NCI-H748 (cell line): Measurements from ENCODE around the gene MLST8.

Experiments used
- DNase-seq: peaks from one replicate; lab custom pipeline; 2025; ENCODE audit not compliant: unreplicated experiment; lab: John Stamatoyannopoulos, UW

MLST8 gene, protein sequence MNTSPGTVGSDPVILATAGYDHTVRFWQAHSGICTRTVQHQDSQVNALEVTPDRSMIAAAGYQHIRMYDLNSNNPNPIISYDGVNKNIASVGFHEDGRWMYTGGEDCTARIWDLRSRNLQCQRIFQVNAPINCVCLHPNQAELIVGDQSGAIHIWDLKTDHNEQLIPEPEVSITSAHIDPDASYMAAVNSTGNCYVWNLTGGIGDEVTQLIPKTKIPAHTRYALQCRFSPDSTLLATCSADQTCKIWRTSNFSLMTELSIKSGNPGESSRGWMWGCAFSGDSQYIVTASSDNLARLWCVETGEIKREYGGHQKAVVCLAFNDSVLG

DNA sequence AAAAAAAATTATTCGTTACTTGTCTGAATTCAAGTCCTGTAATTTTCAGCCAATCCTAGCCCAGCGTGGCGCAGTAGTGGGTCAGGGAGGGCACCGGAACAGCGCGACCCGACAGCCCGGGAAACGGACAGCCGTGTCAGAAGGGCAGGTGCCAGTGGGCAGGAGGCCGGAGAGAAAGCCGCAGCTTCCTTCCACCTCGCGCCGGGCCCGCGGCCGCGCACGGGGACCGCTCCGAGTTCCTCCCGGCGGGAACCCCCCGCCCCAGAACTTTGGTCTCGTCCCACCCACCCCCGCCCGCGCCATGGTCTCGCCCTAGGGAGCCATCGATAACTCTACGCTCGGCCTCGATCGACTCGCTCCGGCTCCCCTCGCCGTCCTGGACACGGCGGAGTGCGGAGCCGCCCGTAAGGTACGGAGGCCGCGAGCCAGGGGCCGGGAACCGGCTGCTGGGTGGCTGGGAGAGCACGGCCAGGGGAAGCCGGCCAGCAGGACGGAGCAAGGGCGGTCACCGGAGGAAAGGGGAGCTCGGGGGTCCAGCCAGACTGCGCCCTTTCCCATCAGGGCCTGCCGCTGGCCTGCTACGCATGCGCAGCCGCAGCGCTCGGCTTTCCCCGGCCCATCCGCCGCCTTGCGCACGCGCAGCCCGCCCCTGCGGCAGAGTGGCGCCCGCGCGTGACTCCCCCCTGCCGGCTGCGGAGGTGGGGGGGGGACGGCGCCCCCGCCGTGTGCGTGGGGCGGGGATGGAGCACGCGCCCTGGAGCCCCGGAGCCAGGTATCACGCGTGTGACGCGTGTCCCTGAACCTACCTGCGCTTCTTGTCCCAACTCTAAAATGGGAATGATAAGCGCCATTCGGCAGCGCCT, at the start of gene MLST8:
MLST8 (plus strand) TSS at position 351 of the 863 bp plus-strand sequence. CDS start 632 bp downstream, outside the sequence.
- DNase-seq, result peak; percentile 78

GRCh38 chr16:2155977-2156848, 49.0 kb upstream of the MLST8 start:
- DNase-seq, result no peak

DNA sequence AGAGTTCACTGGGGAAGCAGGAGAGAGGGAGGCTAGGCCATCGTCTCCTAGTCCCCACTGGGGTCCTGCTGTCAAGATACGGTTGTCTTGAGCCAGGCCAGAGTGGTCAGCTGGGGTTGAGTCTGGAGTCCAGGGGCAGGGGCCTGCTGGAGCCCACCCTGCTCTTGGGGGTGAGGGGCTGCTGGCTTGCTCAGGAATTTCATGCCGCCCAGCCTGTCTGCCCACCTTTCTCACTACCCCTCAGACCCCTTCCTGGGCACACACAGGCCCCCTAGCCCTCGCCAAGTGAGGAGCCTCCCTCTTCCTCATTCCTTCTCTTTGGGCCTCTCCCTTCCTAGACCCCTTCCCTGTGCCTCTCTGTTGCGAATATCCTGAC, 48.4 kb upstream of the MLST8 start:
- DNase-seq, result no peak

- no peak for DNase-seq
Observed at GRCh38 chr16:2157480-2158261, 47.6 kb upstream of the MLST8 start.

DNA sequence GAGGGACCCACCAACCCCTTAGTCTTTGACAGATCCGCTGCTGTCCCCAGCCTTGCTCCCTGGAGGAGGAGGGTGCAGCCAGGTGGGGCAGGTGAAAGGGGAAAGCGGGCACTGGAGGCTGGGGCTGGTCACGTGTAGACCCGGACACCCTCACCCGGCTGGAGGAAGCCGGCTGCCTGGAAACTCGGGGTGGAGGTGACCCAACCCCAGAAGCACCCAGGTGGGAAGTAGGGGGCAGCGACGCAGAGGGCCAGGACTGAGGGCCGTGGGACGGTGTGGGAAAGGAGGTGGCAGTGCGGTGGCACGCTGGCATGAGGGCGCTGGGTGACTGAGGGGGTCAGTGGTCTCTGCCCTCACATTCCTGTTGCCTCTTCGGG, 47.0 kb upstream of the MLST8 start:
- no peak for DNase-seq

DNA sequence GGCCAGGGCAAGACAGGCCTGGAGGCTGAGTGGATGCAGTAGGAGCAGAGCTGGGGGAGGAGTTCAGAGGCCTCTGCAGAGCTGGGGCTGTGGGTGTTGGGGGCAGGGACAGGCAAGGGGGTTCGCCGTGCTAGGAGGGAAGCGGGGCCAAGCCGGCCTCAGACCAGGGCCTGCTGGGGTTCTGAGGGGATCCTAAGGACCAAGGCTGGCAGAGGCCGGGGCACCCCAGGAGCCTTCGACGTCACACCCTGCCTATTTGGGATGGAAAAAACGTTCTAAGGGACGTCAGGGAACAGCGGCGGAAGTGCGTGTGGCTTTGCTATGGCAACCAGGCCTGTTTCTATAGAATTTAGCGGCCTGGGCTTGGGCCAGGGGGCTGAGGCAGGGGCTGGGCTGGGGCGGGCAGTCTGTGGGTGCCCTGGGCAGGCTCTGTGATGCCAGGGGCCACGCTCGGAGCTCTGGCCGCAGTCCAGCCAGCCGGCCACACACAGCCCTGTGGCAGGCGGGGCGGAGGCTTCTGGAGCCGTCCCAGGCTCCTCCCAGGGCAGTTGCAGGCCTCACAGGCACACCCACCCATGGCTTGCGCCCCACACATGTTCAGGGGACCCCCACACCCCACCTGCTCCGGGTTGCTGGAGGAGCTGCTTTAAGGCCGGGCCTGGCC, 45.9 kb upstream of the MLST8 start:
- DNase-seq, result no peak

- no peak for DNase-seq
Observed at GRCh38 chr16:2160915-2161551, 44.2 kb upstream of the MLST8 start.

- DNase-seq, result no peak
Observed at GRCh38 chr16:2161911-2162310, 43.3 kb upstream of the MLST8 start.

DNA sequence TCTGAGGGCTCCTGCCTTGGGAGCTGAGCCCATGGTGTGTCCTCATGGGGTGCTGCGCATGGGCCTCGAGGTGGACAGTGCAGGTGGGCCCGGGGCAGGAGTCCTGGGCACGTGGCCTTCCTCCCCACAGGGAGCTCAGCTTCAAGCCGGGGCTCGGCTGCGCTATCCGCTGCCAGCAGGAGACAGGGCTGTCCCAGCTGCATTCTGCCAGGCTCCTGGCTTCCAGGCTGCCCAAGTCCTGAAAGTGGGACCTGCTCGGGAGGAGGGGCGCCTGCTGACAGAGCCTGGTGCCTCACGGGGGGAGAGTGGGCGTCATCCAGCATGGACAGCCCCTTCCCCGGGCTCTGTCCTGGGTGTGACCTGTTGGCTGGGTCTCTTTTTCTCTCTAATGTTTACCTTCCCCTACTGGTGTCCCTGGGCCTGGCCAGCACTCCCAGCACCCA, 42.6 kb upstream of the MLST8 start:
- no peak for DNase-seq

- no peak for DNase-seq
Observed at GRCh38 chr16:2163211-2163881, 41.9 kb upstream of the MLST8 start.

GRCh38 chr16:2165861-2166260, 39.4 kb upstream of the MLST8 start:
- no peak for DNase-seq

DNA sequence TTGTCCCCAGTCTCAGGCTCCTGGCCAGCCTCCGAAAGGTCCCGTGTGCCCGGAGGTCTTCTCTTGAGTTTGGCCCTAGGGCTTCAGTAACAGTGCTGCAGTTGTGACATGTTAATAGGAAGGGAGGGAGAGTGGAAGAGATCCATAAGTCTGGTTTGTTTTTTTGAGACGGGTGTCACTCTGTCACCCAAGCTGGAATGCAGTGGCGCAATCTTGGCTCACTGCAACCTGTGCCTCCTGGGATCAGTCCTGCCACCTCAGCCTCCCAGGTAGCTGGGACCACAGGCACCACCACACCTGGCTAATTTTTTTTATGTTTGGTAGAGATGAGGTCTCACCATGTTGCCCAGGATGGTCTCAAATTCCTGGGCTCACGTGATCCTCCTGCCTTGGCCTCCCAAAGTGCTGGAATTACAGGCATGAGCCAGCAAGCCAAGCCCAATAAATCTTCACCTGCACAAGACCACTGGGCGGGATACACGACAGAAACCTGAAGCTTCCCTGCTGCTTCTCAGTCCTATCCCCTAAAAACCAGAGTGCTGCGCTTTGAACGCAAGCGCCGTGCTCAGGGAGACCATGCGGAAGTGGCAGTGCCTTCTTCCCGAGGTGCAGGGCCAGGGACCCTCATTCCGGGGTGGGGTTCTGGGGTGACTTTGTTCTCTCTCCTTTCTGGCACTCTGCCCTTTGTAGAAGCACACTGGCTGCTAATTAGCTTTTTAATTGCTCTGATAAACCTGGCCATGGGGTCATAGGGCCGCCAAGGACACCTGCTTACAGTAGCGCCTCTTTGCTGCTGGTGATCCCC, 38.8 kb upstream of the MLST8 start:
- DNase-seq, result no peak

GRCh38 chr16:2167068-2167638, 38.1 kb upstream of the MLST8 start:
- DNase-seq, result no peak

DNA sequence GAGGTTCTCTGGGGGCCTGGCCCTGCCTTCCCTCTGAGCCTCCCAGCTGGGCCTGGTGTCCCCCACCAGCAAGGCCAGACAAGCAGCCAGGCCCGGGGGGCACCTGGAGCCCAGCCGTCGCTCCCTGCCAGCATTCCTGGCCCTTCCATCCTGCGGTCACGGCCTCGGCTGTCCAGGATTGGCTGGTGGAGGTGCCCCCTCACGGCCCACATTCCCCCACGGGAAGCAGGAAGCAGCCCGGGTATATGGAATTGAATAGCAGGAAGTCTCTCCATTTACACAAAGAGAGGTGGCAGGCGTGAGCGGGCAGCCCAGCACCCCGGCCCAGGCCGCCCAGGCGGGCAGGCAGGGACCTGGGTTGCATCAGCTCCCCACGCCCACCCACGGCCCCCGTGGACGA, 35.2 kb upstream of the MLST8 start:
- no peak for DNase-seq

- DNase-seq, result no peak
Observed at GRCh38 chr16:2170587-2171435, 34.4 kb upstream of the MLST8 start.

DNA sequence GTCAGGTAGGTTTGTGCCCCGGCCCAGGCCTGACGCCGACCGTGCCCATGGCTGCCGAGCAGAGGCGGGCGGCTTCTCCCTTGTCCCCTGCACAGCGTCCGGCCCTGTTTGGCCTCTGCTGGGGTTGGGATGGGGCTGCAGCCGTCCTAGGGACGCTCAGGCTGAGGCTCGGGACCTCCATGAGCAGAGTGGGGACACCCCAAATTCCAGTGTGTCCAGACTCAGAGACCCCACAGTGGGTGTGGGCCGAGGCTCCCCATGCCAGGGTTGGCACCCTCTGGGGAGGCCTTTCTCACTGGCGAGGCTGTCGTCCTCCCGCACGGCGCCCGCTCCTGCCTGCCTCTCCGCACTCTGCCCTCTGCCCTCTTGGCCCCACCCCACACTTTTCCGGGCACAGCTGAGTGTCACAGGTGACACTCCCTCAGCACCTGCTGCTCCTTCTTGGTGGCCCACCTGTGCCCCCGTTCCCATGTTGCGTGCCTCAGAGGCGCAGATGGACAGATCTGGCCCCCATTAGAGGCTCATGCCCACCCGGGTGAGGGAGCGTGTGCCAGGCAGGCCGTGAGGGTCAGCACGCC, 33.6 kb upstream of the MLST8 start:
- no peak for DNase-seq
